ENCODE data around the gene NEK11.

NEK11 gene

DNA sequence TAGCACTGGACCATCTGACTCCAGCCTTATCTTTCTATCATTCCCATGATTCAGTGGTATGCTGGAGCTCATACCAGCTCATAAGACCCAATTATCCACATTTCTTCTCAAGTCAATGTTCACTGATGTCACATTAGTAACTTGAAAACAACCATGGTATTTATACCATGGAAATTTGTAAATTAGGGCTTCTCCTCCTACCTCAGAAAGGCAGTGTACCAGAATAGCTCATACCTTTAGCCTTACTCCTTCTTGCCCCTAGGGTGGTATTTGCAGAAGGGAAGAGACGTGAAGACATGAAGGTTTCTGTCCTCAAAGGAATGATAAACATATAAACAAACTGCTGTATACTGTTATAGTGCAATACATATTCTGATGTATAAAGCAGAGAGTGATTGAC, 114.2 kb downstream of the NEK11 start:
- no peak for DNase-seq (ENCODE audit: low read depth in 2 of 2)

GRCh38 chr3:131141770-131142169, 115.1 kb downstream of the NEK11 start:
- no peak for DNase-seq (ENCODE audit: low read depth in 2 of 2)

GRCh38 chr3:131142580-131142979, 115.9 kb downstream of the NEK11 start:
- DNase-seq (ENCODE audit: low read depth in 2 of 2), result no peak

DNA sequence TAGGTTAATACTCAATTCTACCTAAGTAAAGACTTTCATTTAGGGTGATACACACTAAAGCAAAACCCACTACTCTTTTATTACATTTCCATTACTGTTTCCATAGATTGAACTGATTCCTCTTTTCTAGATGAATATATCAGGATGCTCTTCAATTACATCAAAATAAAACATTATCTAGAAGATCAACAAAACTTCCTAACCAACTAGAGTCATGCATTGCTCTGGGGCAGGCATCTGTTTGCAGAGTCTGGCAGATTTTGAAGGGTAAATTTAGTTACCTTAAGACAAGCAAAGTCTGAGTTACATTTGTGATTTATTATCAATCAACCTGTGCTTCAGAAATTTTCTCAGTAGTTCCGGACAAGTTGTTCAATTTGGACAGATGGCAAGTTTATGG, 117.1 kb downstream of the NEK11 start:
- no peak for DNase-seq (ENCODE audit: low read depth in 2 of 2)

GRCh38 chr3:131147534-131147933, 120.9 kb downstream of the NEK11 start:
- no peak for DNase-seq (ENCODE audit: low read depth in 2 of 2)

- no peak for DNase-seq (ENCODE audit: low read depth in 2 of 2)
Measured at GRCh38 chr3:131158434-131158833, 131.8 kb downstream of the NEK11 start.

- no peak for DNase-seq (ENCODE audit: low read depth in 2 of 2)
Measured at GRCh38 chr3:131162516-131162915, 135.8 kb downstream of the NEK11 start.

DNA sequence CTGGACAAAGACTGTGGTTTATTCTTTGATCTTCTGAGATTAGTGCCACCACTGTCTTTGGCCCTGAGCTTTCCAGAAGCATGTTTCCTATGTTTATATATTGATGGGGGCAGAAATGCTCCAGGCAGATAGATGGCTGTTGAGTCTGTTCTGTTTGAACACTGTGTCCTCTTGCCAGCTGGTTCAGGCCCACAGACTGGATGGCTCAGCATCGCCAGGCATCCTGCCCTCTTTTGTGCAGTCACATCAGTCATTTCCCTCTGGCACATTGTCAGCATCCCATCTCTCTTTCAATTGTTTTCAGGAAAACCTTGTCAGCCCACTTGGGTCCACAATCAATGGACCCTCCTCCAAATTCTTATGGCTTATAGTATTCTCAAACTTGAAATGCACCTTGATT, 141.2 kb downstream of the NEK11 start:
- DNase-seq (ENCODE audit: low read depth in 2 of 2), result no peak

DNA sequence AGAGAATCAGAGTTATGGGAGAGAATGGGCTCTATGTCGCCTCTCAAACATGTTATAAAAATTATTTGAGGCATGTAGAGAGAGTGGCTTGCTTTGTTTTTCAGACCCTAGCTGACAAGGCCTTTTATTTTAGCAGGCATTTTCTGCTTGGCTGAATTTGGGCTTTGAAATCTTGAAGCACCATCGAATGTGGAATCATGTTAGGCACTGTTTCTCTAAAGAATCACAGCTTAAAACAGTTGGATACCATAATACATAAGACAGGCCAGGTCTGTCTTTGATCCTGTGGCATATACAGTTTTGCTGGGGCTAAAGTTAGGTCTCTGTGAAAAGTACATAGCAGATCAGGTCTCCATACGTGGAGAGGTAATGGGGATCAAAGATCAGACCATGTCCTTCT, 142.7 kb downstream of the NEK11 start:
- no peak for DNase-seq (ENCODE audit: low read depth in 2 of 2)

GRCh38 chr3:131172502-131173200, 146.0 kb downstream of the NEK11 start:
- no peak for DNase-seq (ENCODE audit: low read depth in 2 of 2)

- DNase-seq (ENCODE audit: low read depth in 2 of 2), result no peak
Measured at GRCh38 chr3:131174752-131175151, 148.1 kb downstream of the NEK11 start.

DNA sequence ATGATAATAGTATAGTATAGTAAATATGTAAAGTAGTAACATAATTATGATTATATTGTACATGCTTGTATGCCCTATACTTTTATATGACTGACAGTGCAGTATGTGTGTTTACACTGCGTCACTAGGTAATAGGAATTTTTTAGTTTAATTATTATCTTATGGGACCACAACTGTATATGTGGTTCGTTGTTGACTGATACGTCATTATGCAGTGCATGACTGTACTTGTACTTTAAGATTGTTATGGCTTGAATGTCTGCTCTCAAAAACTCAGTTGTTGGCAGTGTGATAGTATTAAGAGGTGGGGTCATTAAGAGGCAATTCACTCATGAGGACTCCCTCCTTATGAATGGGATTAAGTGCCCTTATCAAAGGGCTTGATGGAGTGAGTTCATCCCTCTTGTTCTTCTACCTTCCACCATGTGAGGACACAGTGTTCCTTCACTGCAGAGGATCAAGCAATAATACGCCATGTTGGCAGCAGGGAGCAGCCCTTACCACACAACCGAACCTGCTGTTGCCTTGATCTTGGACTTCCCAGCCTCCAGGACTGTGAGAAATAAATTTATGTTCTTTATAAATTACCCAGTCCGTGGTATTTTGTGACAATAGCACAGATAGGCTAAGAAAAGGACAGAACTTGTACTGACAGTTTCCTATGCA, 152.2 kb downstream of the NEK11 start:
- no peak for DNase-seq (ENCODE audit: low read depth in 2 of 2)

DNA sequence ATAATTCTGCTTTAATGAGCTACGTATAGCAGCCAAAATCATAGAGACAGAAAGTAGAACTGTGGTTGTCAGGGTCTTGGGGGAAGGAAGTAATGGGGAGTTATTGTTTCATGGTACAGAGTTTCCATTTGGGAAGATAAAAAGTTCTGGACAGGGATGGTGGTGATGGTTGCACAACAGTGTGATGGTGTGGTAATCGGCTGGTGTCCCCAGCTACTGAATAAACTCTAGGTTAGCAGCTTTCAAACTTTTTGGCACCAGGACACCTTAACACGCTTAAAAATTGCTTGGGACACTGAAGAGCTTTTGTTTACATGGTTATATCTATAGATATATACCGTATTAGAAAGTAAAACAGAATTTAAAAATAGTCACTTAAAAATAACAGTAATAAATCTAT, 166.0 kb downstream of the NEK11 start:
- DNase-seq (ENCODE audit: low read depth in 2 of 2), result no peak

GRCh38 chr3:131193641-131194238, 167.1 kb downstream of the NEK11 start:
- no peak for DNase-seq (ENCODE audit: low read depth in 2 of 2)

DNA sequence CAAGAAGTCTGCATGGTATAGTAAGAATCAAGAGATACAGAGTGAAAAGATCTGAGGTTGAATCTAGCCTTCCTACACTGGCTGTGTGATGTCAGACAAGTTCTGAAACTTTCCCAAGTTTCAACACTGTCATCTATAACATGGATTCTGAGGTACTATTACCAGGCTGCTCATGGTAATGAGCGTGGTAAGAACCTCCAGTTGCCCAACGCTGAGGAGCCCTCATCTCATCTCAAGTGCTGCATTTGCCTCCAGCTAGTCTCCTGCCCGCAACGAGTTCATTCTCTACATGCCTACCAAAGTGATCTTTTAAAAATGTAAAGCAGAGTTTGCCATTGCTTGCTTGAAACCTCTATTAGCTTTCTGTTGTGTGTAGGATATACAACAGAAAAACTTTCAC, 168.1 kb downstream of the NEK11 start:
- DNase-seq (ENCODE audit: low read depth in 2 of 2), result no peak

GRCh38 chr3:131200636-131201199, 174.0 kb downstream of the NEK11 start:
- no peak for DNase-seq (ENCODE audit: low read depth in 2 of 2)

DNA sequence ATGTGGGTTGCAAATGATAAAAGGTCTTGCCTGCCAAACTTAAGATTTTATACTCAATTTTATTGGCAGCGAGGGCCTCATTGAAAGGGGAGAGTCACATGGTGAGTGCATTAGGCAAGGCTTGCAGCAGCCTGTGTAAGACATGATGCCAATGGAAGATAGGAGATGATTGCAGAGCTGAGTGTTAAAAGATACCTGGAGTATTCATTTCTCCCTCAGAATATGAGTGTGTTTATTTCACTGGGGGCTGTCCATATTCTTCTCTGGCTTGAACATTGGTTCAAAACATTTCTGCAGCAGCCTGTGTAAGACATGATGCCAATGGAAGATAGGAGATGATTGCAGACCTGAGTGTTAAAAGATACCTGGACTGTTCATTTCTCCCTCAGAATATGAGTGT, 189.7 kb downstream of the NEK11 start:
- no peak for DNase-seq (ENCODE audit: low read depth in 2 of 2)

- DNase-seq (ENCODE audit: low read depth in 2 of 2), result no peak
Measured at GRCh38 chr3:131216801-131217200, 190.1 kb downstream of the NEK11 start.

DNA sequence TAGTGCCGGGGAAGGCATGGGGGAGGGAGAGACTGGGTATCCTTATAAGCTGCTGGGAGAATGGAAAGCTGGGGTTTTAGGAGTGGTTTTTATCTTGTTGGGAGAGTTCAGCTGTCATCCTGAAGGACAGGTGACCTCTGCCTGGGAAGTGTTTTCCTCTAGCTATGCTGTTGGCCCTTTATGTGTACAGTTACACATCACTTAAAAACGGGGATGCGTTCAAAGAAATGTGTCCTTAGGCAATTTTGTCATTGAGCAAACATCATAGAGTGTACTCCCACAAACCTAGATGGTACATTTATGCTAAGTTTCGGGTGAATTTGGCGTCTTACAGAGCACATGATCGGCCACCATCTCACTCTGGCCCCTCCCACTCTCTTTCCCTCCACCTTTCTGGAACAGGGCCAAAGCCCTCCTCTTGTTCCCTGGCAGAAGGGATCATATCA, 190.6 kb downstream of the NEK11 start:
- DNase-seq (ENCODE audit: low read depth in 2 of 2), result no peak

GRCh38 chr3:131218196-131218595, 191.5 kb downstream of the NEK11 start:
- no peak for DNase-seq (ENCODE audit: low read depth in 2 of 2)

GRCh38 chr3:131221731-131222130, 195.1 kb downstream of the NEK11 start:
- no peak for DNase-seq (ENCODE audit: low read depth in 2 of 2)

DNA sequence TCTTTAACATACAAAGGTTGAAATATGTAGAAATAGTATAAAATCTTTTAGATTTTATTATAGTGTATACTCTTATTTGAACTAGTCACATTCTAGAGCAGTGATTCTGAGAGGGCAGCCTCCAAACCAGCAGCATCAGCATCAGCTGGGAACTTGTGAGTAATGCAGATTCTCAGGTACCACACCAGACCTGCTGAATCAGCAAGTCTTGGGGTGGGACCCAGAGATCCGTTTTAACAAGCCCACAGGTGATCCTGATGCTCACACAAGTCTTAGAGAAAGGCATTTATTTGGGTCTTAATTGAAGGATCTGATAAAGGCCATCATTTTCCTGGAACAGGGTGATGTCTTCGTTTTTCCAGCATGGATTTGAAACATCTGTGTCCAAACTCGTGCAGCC, 195.9 kb downstream of the NEK11 start:
- no peak for DNase-seq (ENCODE audit: low read depth in 2 of 2)

Measured in stimulated activated CD4-positive, alpha-beta T cell treated with anti-CD3 and anti-CD28 coated beads, Interleukin-4, amount 100 ng/mL, for 48 hours (primary cell).